Measurements from ENCODE around the gene HDAC4.

Gene HDAC4

GRCh38 chr2:239343946-239344856, 56.6 kb downstream of the HDAC4 start:
- no peak for DNase-seq

- DNase-seq, result no peak
Measured at GRCh38 chr2:239343460-239343859, 57.4 kb downstream of the HDAC4 start.

GRCh38 chr2:239341840-239342239, 59.0 kb downstream of the HDAC4 start:
- no peak for DNase-seq

- DNase-seq, result no peak
Measured at GRCh38 chr2:239341146-239341732, 59.6 kb downstream of the HDAC4 start.

GRCh38 chr2:239339726-239340601, 60.9 kb downstream of the HDAC4 start:
- no peak for DNase-seq

- DNase-seq, result no peak
Measured at GRCh38 chr2:239339241-239339640, 61.6 kb downstream of the HDAC4 start.

GRCh38 chr2:239337877-239338484, 62.8 kb downstream of the HDAC4 start:
- no peak for DNase-seq

GRCh38 chr2:239337122-239337876, 63.5 kb downstream of the HDAC4 start:
- DNase-seq, result no peak

- no peak for DNase-seq
Measured at GRCh38 chr2:239331560-239331959, 69.3 kb downstream of the HDAC4 start.

- no peak for DNase-seq
Measured at GRCh38 chr2:239330836-239331235, 70.0 kb downstream of the HDAC4 start.

GRCh38 chr2:239329972-239330572, 70.7 kb downstream of the HDAC4 start:
- no peak for DNase-seq

GRCh38 chr2:239329284-239329971, 71.4 kb downstream of the HDAC4 start:
- no peak for DNase-seq

- no peak for DNase-seq
Measured at GRCh38 chr2:239328351-239329191, 72.2 kb downstream of the HDAC4 start.

GRCh38 chr2:239327536-239328350, 73.1 kb downstream of the HDAC4 start:
- no peak for DNase-seq

GRCh38 chr2:239326831-239327535, 73.8 kb downstream of the HDAC4 start:
- DNase-seq, result no peak

GRCh38 chr2:239324456-239324855, 76.4 kb downstream of the HDAC4 start:
- no peak for DNase-seq

GRCh38 chr2:239323447-239323846, 77.4 kb downstream of the HDAC4 start:
- DNase-seq, result no peak

GRCh38 chr2:239322416-239323086, 78.3 kb downstream of the HDAC4 start:
- no peak for DNase-seq
